LNCAP (cell line): ENCODE data around the gene GID8.

Source experiments
- CTCF ChIP-seq: fragments of 450-650 bp; IDR thresholded peaks from 2 replicates; pipeline ENCODE4 v1.5.1; 2017; ENCODE audit warnings: mild to moderate bottlenecking

Gene GID8

GRCh38 chr20:62976886-62977285 is 38.9 kb downstream of the GID8 start:
- no peak for TF ChIP-seq CTCF

DNA sequence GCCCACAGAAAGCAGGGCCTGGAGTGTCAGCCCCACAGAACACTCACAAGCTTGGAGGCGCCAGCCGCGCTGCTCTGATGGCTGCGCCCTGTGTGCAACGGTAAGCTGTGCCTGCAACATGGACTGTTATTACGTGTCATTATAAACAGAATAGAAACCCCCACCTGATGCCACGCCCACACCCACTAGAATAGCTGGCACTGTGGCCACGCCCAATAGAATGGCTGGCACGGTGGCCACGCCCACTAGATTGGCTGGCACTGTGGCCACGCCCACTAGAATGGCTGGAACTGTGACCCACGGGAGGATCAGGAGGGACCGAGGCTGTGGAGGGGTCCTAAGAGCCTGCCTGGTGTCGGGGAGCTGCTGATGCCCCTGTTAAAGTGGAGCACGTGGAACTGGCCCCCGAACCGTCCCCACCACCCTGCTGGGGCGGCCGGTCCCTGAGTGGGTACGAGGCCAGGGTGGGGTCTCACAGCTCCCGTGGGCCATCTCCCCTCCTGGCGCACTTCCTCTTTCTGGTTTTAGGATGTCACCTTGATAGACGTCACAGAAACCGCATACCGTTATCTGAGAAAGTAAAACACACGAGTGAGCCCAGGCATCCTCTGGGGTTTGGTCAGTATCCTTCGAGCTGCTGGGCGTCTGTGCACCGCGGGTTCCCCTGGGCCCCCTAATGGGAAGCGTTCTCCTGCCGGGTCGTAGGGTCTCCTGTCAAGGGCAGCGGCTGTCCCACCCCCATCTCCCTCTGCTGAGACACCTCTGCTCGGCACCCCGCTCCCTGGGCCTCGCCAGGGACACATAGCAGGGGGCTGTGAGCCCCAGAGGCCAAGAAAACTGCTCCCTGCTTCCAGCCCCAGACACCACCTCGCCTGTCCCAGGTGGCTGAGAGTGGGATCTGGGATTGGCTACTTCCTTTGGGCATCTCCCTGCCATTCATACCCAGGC is 39.9 kb downstream of the GID8 start:
- no peak for TF ChIP-seq CTCF

- TF ChIP-seq CTCF: no peak
Measured at GRCh38 chr20:62978561-62978943, 40.6 kb downstream of the GID8 start.

DNA sequence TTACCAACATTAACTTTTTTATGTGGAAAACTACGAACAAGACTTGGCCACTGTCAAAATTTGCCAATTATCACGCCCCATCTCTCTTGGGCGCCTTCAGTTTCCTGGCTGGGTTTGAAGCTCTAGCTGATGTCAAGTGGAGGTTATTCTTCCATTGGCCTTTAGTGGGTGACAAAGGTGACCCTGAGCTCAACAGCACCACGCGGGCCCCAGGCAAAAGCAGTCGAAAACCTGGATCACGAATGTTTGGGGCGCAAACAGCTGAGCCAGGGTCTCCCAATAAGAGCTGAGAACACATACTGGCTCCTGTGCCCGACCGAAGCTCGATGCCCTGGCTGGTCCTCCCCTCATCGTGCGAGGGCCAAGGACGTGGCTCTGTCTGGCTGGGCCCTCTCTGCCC is 41.4 kb downstream of the GID8 start:
- TF ChIP-seq CTCF: no peak

DNA sequence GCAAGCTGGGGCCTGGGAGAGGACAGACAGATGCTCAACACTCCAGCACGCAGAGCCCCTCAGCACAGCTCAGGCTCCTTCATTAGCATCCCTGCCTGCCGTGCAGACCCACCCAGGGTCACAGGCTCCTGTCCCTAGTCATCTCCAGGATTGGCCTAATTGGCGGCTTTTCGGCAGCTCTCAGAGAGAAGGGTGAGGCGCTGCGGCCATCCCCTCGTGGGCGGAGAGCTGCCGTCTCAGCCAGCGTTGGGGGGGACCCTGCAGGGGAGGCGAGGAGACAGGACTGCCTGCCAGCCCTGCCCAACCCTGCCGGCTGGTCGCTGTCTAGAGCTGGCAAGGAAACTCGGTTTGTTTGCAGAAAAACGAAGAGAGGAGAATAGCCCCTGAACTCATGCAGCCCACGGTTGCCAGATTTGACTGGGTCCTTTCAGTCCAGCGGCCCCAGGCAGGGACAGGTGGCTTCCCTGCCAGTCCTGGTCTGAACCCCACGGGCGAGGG is 42.0 kb downstream of the GID8 start:
- no peak for TF ChIP-seq CTCF

DNA sequence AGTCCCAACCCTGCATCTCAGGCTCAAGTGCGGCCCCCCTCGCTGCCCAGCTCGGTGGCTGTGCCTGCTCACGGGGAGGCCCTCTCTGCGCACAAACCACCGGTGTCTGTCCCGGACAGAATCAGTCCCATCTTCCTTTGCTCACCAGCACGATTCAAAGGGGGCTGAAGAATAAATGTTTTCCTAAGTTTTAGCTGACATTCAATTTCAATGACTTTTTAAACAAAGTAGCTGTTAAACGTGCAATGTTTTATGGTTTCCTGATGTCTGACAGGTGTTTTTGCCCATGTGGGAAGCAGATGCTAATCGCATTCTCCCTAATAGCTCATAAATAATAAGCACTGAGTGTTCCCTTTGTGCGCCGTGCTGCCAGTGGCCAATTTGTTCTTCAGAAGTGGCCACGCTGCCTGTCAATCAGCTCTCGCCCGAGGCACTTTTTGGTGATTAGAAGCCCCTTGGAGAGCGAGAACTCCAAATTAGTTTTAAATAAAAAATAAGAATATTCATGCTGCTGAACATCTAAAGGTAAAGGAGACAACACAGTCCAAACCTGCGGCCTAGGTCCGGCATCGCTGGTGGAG is 42.5 kb downstream of the GID8 start:
- no peak for TF ChIP-seq CTCF

GRCh38 chr20:62980970-62981369 is 43.0 kb downstream of the GID8 start:
- TF ChIP-seq CTCF: no peak
